HT1080 (cell line): ENCODE measurements around the gene DAP. TPM values are rescaled to one million over a fixed set of nuclear protein-coding genes. Genes with fewer than 3 reads are reported as not detected.

Experiments used
- DNase-seq: peaks from one replicate; pipeline ENCODE4 v3.0.0-alpha.2; 2015; ENCODE audit warnings: low read depth
- total RNA-seq: library from RNA; depleted of rRNA; stranded (reverse); fragments of >200 nt; shearing (Covaris generic); gene quantifications from 2 replicates; pipeline ENCODE4 v1.2.3, GENCODE V29; 2014

The DAP gene
- total RNA-seq, 1 experiment from 2014 or later: 68.4 TPM

DNA sequence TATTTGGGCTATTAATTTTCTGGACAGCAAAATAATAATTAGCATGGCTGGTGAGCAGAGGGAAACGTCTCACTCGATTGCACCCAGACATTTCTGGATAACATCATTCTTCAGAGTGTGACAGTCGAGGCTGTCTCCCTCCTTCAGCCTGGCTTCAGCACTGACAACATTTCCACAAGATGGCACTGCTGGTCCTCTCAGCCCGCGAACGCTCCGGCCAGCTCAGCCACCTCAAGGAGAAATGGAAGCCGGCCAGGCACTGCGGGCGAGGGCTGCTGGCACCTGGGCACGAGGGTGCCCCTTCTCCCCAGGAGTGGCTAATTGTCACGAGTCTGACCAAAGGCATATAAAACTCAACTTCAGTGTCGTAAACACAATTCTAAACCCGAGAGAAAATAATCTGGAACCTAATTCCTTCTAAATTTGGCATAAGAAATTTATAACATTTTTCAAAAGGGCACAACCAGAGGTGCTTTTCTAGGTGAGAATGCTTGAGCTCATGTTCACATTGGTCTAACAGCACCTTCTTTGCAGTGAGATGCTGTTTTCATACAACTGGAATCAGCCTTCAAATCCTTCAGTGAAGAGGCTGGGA, 65.9 kb downstream of the DAP start:
- peak; percentile 85 for DNase-seq

DNA sequence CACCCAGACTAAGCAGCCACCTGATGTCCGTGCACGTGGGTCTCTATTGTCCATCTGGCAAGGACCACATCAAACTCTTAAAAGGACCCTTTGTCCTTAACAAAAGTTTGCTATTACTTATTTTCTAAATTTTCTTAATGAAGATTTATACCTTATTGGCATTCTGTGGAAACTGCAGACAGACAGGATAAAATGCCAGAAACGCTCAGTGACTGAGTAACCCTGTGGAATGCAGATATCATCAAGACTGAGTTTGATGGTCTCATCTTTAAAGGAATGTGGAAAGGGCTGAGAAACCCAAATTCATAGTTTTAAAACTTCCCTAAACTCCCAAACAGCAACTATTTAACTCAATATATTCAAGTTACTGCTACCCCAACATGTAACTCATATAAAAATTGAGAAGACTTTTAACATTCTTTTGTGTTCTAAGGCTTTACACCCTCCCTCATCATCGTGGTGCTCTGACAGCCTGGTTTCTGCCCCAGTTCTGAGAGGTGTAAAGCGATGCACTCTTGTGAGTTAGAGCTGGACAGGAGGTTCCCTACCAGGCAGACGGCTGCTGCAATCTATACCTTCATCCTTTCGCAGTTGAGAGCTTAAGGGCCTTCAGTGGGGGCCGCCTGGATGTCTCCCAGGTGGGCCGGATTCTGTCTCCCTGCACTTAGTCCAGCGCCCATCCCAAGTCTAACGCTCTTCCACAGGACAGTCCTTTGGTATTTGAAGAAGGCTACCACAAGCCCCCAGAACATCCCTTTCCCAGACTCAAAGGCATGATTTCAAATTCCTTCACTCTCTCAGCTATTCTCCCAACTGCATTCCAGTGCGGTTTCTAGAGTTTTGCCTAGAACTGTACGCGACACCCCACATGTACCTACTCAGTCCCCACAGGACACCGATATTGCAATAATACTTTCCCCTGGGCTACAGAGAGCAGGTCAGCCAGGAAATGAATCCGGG, 68.9 kb downstream of the DAP start:
- no peak for DNase-seq

DNA sequence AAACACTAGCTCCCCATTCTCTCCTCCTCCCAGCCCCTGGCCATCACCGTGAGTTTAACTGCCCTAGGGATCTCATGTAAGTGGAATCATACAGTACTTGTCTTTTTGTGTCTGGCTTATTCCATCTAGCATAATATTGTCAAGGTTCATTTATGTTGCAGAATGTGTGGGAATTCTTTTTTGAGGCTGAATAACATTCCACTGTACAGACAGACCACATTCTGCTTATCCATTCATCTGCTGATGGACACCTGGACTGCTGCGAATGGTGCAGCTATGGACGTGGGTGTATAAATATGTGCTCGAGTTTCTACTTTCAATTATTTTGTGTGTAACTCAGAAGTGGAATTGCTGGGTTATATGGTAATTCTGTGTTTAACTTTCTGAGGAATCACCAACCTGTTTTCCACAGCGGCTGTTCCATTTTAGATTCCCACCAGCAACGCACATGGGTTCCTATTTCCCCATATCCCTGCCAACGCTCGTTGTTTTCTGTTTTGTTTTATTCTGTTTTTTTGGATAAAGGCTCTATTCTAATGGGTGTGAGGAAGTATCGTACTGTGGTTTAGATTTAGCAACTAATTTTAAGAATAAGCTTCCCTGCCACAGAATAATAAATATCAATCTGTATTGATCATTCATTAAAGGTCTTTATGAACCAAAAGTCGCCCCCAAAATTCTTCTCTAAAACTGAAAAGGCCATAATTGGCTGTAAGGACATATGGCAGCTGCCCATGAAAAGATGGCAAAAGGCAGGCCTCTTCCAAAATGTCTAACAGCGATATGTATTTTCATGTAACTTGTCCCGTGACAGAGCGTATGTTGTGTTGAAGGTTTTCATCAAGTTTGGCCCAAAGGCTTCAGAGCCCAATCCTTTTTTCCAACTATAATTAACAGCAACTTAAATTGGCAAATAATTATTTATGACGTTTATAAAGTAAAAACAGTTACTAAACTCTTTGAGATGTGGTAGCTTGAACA, 70.3 kb downstream of the DAP start:
- DNase-seq: no peak

DNA sequence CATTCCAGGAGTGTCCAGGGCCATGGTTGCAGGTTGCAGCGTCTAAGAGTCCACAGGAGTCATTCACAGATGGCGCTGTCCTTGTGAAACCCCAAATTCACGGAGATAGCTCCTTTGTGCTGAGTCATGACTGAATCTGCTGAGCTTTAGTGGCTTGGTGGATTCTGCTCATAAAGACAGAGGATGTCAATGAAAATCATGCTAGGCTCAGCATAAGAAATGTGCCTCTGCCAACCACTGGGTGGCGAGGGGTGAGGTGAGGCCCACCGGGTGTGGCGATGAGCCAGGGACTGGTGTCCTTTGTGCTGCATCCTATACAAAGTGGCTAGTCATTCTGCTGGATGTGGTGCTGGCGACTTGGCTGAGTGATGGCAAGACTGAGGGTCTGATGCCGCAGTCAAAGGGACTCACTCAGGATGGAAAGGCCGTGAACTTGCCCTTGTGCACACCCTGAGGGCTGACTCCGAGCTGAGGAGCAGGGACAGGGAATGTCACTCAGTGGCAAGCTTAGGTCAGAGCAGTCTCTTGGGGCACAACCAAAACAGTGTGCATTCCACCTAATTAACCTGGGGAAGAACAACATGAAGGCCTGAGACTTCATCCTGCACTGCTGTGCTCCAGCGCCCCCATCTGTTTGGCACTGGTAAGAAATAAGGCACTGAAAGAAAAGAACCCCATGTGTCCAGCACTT, 71.5 kb downstream of the DAP start:
- DNase-seq: peak; percentile 75

DNA sequence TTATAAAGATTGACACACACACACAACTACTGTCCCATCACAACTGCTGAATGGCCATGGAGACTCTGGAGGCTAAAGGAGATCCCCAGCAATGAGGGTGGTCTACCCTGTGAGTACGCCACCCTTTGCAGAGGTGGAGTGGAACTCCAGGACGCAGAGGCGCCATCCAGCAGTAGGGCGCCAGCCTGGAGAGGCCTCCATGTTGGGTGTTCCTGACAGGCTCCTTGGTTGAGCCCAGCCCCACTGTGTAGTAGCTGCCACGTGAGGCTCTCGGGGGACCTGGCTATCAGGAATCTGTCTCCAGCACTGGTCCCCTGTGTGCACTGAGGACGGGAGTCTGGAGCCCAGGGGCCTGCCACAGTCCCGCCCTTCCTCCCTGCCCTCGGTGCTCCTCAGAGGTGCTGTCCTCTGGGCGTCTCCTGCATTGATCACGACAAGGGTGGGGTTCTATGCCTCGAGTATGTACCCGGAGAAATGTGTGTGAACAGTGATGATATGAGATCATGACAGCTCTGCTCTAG, 72.3 kb downstream of the DAP start:
- DNase-seq: no peak

DNA sequence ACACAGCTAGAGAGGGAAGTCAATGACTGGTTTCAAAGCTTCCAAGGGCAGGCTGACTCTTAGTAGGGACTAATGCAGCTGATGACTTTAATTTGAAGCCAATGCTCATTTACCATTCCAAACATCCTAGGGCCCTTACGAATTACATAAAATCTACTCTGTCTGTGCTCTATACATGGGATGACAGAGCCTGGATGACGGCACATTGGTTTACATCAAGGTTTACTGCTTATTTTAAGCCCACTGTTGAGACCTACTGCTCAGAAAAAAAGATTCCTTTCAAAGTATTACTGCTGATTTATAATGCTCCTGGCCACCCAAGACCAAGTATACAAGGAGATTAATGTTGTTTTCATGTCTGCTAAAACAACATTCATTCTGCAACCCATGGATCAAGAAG, 74.1 kb downstream of the DAP start:
- no peak for DNase-seq

DNA sequence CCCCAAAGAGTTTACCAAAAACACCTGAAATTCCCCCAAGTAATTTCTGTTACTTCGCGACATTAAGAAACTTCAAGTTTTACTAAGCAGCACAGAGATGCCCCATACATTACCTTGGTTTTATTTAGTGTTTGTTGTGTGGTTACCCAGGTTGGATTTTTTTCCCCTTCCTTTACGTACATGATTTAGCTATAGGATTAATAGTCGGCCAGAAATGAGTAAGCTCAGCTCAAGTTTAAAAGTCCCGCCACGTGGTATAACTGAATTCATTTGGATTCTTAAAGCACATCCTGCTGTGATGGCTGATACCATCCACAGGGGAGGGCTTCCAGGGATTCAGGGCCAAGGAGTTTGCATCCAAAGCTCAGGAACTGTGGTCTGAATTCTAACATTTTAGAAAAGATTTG, 75.9 kb downstream of the DAP start:
- DNase-seq: no peak

DNA sequence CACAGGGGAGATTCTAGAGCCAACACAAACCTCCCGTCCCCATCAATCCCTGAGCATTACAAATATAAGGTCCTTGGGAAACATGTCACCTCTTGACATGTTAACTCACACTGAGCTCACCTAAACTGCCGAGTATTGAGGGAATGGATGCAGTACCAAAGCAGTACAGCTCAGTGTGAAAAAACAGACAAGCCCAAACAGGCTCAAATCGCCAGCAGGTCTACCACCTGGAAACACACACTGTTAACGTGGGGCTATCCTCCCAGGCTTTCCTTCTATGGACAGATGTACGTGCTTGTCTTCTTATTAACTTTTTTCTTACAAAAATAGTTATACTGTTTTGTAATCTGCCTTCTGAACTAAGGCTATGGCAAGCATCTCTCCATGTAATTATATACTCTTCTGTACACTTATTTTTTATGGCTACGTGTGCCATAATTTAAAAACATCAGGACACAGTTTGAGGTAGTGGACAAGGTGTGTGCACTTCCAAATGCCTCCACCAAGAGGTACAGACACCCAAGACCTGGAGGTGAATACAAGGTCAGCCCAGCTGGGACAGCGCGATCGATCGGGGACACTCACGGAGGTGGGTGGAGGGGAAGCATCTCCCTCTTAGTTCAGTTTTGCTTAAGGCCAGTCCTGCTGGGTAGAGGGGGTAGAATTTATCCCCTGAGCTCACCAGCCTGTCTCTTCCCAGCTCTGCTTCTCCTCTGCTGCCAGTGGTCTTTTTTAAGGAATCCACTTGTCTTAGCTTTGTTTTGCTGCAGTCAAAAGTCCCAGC, 76.5 kb downstream of the DAP start:
- DNase-seq: no peak

DNA sequence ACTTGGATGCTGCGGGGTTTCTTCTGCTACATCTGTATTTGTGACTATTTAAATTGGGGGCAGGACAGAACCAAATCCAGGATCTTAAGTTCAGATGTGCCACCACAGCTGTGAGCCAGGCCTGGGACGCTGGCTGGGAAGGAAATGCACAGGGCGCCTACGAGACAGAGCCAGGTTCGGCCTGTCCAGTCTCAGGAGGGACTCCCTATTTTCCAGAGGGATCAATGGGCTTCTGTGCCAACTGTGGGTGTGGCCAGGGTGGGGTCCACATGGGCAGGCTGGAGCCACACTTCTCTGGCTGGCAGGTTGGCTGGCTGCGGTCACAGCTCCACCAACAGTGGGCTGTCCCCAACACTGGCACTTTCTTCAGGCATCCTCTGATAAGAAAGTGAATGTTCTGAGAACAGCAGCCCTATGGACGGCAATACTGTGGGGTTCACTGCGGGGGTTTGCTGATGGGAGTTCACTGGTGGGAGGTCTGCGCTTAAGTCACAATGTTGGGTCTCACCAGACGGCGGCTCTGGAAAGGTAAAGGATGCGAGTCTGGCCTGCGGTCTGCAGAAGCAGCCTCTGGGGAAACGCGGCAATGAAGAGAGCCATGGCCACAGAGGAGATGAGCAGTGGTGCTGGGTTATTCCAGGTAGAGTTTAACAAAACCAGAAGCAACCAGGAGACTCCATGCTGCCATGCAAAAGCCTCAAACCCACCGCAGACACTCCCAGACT, 78.1 kb downstream of the DAP start:
- no peak for DNase-seq

DNA sequence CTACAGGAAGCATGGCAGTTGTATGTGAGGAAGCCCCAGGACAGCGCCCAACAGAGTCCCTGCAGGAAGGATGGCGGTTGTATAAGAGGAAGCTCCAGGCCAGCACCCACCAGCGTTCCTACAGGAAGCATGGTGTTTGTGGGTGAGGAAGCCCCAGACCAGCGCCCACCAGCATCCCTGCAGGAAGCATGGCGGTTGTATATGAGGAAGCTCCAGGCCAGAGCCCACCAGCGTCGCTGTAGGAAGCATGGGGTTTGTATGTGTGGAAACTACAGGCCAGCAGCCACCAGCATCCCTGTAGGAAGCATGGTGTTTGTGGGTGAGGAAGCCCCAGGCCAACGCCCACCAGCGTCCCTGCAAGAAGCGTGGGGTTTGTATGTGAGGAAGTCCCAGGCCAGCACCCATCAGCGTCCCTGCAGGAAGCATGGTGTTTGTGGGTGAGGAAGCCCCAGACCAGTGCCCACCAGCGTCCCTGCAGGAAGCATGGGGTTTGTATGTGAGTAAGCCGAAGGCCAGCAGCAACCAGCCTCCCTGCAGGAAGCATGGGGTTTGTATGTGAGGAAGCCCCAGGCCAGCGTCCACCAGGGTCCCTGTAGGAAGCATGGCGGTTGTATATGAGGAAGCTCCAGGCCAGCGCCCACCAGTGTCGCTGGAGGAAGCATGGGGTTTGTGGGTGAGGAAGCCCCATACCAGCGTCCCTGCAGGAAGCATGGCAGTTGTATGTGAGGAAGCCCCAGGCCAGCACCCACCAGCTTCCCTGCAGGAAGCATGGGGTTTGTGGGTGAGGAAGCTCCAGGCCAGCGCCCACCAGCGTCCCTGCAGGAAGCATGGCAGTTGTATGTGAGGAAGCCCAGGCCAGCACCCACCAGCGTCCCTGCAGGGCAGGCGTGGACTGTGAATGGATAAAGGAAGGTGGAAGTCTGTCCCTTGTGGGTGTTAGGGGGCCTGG, 79.0 kb downstream of the DAP start:
- no peak for DNase-seq

DNA sequence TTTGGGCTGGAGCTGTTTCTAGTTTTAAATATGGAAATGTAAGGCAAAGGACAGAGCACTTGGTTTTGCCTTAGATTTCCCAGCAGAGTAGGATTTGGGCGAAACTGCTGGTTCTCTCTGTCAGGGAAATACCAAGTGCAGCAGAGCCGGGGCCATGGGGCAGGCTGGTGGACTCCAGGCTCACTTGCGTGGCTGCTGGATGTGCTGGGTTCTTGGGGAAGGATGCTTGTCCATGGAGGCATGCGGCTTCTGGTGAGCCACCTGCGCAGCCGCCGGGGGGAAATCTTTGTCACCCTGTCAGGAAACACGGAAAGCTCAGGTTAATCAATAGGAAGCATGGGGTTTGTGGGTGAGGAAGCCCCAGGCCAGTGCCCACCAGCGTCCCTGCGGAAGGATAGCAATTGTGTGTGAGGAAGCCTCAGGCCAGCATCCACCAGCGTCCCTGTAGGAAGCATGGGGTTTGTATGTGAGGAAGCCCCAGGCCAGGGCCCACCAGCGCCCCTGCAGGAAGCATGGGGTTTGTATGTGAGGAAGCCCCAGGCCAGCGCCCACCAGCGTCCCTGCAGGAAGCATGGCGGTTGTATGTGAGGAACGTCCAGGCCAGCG, 80.1 kb downstream of the DAP start:
- DNase-seq: no peak

DNA sequence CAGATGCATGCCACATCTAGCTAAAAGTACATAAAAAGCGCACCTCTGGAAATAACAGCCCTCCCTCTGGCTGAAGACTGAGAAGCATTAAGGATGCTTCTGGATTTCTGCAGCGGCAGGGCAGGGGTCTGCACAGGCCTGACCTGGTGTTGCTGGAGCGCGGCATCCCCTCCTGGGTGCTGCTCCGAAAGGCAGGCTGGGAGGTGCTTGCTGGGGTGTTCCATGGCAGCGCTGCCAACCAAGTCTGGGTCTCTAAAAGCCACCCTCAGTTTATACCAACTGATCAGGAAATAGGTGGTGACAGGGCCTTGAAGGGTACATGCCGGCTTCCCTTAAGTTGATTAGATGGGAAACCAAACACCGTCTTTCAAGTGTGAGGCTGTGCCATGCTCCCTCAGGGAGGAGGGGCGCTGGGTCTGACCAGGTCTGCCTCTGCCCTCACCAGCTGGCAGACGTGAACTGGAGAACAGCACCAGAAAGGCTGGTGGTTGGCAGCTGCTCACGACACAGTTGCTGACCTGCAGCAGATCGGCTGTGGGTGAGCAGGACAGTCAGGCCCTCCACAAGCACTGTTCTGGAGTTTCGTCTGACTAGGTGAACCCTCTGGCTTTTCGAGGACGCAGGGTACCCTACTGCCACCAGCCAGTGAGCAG, 81.6 kb downstream of the DAP start:
- DNase-seq: no peak

DNA sequence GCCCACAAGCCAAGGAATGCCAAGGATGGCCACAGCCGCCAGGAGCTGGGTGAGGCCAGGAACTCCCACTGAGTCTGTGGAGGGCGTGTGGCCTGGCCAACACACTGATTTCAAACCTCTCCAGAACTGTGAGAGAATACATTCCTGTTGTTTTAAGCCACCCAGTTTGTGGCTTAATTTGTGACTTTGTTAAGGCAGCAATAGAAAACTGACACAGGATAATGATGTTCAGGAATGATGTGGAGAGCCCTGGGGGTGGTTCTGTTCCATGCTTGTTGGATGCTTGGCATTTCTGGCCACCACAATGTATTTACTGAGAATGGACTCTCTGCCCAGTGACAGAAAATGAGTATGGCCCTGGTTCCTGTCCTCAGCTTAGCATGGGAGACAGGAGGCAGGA, 82.8 kb downstream of the DAP start:
- no peak for DNase-seq

DNA sequence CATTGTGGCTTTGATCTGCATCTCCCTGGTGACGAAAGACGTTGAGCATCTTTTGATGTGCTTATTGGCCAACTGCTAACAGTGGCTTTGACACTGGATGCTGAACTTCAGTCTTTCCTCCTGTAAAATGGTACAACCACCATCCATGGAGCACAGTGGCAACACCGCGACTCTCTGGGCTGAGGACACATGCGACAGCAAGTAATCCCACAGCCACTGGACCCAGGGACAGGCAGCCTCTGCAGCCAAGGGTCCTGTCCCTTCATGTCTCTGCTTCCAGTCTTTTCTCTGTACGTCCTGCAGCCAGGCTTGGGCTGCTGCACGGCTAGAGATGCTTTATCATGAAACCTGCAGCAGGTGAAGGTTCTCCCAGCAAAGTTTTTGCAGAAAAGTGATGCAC, 83.5 kb downstream of the DAP start:
- DNase-seq: no peak

DNA sequence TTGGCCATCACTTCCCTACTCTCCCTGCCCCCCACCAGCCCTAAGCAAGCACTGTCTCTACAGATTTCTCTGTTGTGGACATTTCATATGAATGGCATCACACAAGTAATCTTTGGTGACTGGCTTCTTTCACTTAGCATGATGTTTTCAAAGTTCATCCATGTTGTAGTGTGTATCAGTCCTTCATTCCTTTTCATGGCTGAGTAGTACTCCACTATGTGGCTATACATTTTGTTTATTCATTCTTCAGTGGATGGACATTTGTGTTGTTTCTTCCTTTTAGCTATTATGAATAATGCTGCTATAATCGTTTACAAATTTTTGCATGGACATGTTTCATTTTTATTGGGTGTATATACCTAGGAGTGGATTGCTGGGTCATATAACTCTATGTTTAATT, 84.1 kb downstream of the DAP start:
- DNase-seq: no peak

DNA sequence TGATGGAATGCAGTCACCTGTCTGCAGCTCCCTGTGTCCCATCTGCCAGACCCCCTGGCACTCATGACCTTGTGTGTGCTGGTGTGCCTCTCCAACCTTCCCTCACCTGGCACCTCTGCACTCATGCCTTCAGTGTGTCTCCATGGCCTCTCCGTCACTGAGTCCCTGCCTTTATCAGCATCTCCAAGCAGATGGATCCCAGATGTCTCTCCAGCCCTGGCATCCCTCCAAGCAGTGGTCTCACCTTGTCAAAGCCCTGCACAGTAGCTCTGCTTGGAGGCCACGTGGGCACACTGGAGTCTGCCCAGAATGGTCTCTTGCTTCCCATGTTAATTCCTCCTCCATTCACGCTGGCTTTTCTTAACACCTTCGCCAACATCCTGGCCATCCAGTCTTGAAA, 84.8 kb downstream of the DAP start:
- DNase-seq: no peak

DNA sequence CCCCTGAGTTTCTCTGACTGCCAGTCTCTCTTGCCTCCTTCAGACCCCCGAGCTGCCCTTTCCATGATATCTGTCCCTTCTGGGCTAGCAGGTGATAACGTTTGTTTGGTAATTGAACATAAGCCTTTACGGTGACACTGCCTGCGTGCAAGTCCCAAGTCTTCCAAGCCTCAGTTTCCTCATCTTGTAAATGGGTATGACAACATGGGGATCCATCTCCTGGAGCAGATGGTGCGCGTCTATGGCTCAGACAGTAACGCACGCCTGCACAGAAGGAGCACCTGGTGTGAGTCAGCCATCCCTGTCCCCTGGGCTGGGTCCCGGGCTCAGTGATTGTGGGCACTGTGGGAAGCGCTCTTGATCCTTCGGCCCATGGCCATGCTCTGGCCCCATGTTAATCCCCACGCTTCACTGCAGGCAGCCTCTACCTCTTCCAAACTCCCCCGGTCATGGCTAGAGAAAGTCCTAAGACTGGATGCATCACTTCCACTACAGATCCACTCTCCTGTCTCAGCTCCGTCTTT, 85.8 kb downstream of the DAP start:
- DNase-seq: no peak
